HepG2 (cell line): ENCODE data around the gene SYPL1. TPM values are rescaled to one million over a fixed set of nuclear protein-coding genes. Genes with fewer than 3 reads are reported as not detected.

Source experiments
- AFF4 ChIP-seq: sonication (generic); formaldehyde crosslinking; IDR thresholded peaks from 2 replicates; pipeline ENCODE4 v1.4.0; 2020; ENCODE audit warnings: missing genetic modification reagents
- CHD4 ChIP-seq: fragments of 200-600 bp; sonication (generic); IDR thresholded peaks from 2 replicates; pipeline ENCODE4 v1.7.0; 2017; ENCODE audit warnings: mild to moderate bottlenecking, low read length, borderline replicate concordance
- EZH2 ChIP-seq: conservative IDR thresholded peaks from 2 replicates; pipeline ENCODE4 v1.6.1; 2012; ENCODE audit warnings: mild to moderate bottlenecking, low read depth, low read length, moderate library complexity
- FIP1L1 ChIP-seq: fragments of 200-400 bp; formaldehyde crosslinking; IDR thresholded peaks from 2 replicates; pipeline ENCODE4 v1.6.1; 2018; ENCODE audit warnings: low read depth, mild to moderate bottlenecking, low read length, moderate library complexity, borderline replicate concordance; ENCODE audit not compliant: insufficient read depth
- GATAD2A ChIP-seq: IDR thresholded peaks from 2 replicates; pipeline ENCODE4 v1.6.1; 2016
- HDAC2 ChIP-seq: sonication (generic); formaldehyde crosslinking; IDR thresholded peaks from 2 replicates; pipeline ENCODE4 v1.4.0; 2020; ENCODE audit warnings: missing genetic modification reagents
- HOXD1 ChIP-seq: sonication (generic); formaldehyde crosslinking; IDR thresholded peaks from 2 replicates; pipeline ENCODE4 v1.5.0; 2020; ENCODE audit warnings: missing genetic modification reagents
- MAX ChIP-seq: IDR thresholded peaks from 2 replicates; pipeline ENCODE4 v1.6.1; 2012; ENCODE audit warnings: inconsistent platforms
- PAF1 ChIP-seq: IDR thresholded peaks from 2 replicates; pipeline ENCODE4 v1.6.1; 2016; ENCODE audit warnings: missing genetic modification reagents, missing compliant biosample characterization
- PCBP1 ChIP-seq: fragments of 200-400 bp; formaldehyde crosslinking; IDR thresholded peaks from 2 replicates; pipeline ENCODE4 v1.6.1; 2017; ENCODE audit warnings: mild to moderate bottlenecking, low read depth, low read length, borderline replicate concordance
- RFX3 ChIP-seq: IDR thresholded peaks from 2 replicates; pipeline ENCODE4 v1.6.1; 2016; ENCODE audit warnings: missing biosample characterization, missing genetic modification reagents
- SOX13 ChIP-seq, 3 experiments: fragments of 450-650 bp in 1 of 3; sonication (generic) in 1 of 3; formaldehyde crosslinking in 1 of 3; IDR thresholded peaks in 2 of 3; conservative IDR thresholded peaks in 1 of 3; 2 replicates each; pipeline versions ENCODE4 v1.5.0 to v1.6.1; 2016 to 2020; ENCODE audit warnings: antibody characterized with exemption in 1 of 3, mild to moderate bottlenecking in 1 of 3, missing compliant biosample characterization in 1 of 3, missing genetic modification reagents in 1 of 3, moderate library complexity in 1 of 3
- SOX5 ChIP-seq: IDR thresholded peaks from 2 replicates; pipeline ENCODE4 v1.6.1; 2016; ENCODE audit warnings: borderline replicate concordance
- ZFP91 ChIP-seq: sonication (generic); formaldehyde crosslinking; IDR thresholded peaks from 2 replicates; pipeline ENCODE4 v1.9.0; 2022; ENCODE audit warnings: missing genetic modification reagents, mild to moderate bottlenecking, borderline replicate concordance
- ZFX ChIP-seq: sonication (generic); formaldehyde crosslinking; IDR thresholded peaks from 2 replicates; pipeline ENCODE4 v1.4.0; 2020; ENCODE audit warnings: mild to moderate bottlenecking, low read depth, missing genetic modification reagents, moderate library complexity
- polyA plus RNA-seq, 8 experiments: library from polyadenylated mRNA; depleted of rRNA in 3 of 8; stranded (reverse) in 7 of 8; unstranded in 1 of 8; fragments of >200 nt; fragmentation: Illumina TruSeq in 4 of 8; extraction: Trizol in 4 of 8; gene quantifications; 2 replicates each; pipeline versions ENCODE4 v1.2.1 to v1.2.3, GENCODE V29; 2011 to 2016; ENCODE audit warnings: low read depth in 4 of 8, missing spikeins in 1 of 8, mixed read lengths in 1 of 8; ENCODE audit not compliant: insufficient read depth in 1 of 8
- total RNA-seq, 5 experiments: library from RNA; depleted of rRNA; stranded (reverse); fragments of >200 nt; fragmentation: Illumina TruSeq; extraction: Trizol; gene quantifications; 2 replicates each; pipeline ENCODE4 v1.2.3, GENCODE V29; 2016; ENCODE audit warnings: low read depth in 1 of 5
- TF ChIP-seq, protein P1 (sequence below): sonication (generic); formaldehyde crosslinking; conservative IDR thresholded peaks from 2 replicates; pipeline ENCODE4 v1.5.0; 2020; ENCODE audit warnings: missing genetic modification reagents

SYPL1 gene
- total and polyA plus RNA-seq, 2 of the 13 experiments (the other 11 are each of a cell fraction or from before 2014, with no cell fraction given), result 27.5 to 40.2 TPM

GRCh38 chr7:106050002-106050745 is 61.9 kb downstream of the SYPL1 start (continued):
- no peak for TF ChIP-seq PCBP1
- TF ChIP-seq HDAC2, result peak; percentile 40; the same call in 1 of the 2 replicates
- TF ChIP-seq ZFP91, result 0 out of 2 replicates have a peak, but pooled peaks have one; percentile 40
- no peak for TF ChIP-seq SOX13 (IDR thresholded peaks at IDR 0.05)
- peak in 1 of 2 experiments; percentile 66; a peak in 2 of 4 replicates for TF ChIP-seq SOX13 (CRISPR knock-in tag; conservative IDR thresholded peaks at IDR 0.05 in 1 of 2, IDR thresholded peaks at IDR 0.05 in 1 of 2)
- no peak for TF ChIP-seq EZH2
- peak; percentile 45; the same call in 1 of the 2 replicates for TF ChIP-seq GATAD2A (CRISPR knock-in tag)
- peak; percentile 34; the same call in 1 of the 2 replicates for TF ChIP-seq MAX
- TF ChIP-seq RFX3 (CRISPR knock-in tag), result no peak
- TF ChIP-seq, protein P1, sequence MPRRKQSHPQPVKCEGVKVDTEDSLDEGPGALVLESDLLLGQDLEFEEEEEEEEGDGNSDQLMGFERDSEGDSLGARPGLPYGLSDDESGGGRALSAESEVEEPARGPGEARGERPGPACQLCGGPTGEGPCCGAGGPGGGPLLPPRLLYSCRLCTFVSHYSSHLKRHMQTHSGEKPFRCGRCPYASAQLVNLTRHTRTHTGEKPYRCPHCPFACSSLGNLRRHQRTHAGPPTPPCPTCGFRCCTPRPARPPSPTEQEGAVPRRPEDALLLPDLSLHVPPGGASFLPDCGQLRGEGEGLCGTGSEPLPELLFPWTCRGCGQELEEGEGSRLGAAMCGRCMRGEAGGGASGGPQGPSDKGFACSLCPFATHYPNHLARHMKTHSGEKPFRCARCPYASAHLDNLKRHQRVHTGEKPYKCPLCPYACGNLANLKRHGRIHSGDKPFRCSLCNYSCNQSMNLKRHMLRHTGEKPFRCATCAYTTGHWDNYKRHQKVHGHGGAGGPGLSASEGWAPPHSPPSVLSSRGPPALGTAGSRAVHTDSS, result no peak
- no peak for TF ChIP-seq FIP1L1
- no peak for TF ChIP-seq AFF4 (CRISPR knock-in tag)
- TF ChIP-seq SOX5 (CRISPR knock-in tag), result peak; percentile 51; the same call in 1 of the 2 replicates
- TF ChIP-seq HOXD1 (CRISPR knock-in tag), result 0 out of 2 replicates have a peak, but pooled peaks have one; percentile 57
- TF ChIP-seq CHD4, result no peak
- no peak for TF ChIP-seq PAF1 (CRISPR knock-in tag)
- TF ChIP-seq ZFX (CRISPR knock-in tag), result 0 out of 2 replicates have a peak, but pooled peaks have one; percentile 17
